Measurements from ENCODE around the gene CELSR1. TPM values are rescaled to one million over a fixed set of nuclear protein-coding genes. Genes with fewer than 3 reads are reported as not detected.
"Not testable (repeated sequence)": the region's sequence is repeated elsewhere in the genome, so short reads cannot be mapped to it uniquely, and the experiment has no call there.

CELSR1 gene
- polyA plus RNA-seq, 4 donors = 4.4 to 27.6 (median 24.8) TPM

DNA sequence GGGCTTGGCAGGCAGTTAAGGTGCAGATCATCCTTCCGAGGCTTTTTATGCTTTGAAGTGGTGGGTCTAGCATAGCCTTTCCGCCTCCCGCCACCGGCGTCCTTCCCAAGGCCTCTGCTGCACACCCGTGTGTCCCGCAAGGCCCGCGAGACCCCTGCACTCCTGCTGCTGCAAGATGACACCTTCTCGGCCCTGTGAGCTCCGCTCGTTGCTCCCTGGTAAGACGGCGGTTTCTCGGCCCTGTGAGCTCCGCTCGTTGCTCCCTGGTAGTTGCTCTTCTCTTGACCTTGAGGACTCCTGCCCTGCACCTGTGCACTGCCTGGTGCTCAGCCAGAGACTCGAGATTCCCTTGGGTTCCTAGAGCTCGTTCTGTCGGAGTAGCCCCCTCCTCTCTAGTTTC, 219.8 kb downstream of the CELSR1 start:
- DNase-seq (ENCODE audit: low read depth in 4 of 4, low spot score in 3 of 4) = no peak

DNA sequence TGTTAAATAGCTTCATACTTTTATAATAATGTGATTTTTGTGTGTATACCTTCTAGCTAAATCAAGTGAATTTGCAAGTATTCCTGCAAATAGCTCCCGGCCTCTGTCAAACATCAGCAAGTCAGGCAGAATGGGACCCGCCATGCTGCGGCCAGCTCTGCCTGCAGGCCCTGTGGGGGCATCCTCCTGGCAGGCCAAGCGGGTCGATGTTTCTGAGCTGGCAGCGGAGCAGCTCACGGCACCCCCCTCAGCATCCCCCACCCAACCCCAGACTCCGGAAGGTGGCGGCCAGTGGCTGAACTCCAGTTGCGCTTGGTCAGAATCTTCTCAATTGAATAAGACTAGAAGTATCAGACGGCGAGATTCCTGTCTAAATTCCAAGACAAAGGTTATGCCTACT, 221.4 kb downstream of the CELSR1 start:
- DNase-seq (ENCODE audit: low read depth in 4 of 4, low spot score in 3 of 4) = no peak

DNA sequence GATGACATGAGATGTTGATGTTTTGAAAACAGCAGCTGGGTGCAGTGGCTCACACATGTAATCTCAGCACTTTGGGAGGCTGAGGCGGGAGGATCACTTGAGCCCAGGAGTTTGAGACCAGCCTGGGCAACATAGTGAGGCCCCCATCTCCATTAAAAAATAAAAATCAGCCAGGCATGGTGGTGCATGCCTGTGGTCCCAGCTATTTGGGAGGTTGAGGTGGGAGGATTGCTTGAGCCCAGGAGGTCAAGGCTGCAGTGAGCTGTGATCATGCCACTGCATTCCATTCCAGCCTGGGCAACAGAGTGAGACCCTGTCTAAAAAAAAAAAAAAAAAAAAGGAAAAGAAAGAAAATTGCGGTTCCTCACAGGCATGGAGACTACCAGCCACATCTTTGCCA, 224.6 kb downstream of the CELSR1 start:
- DNase-seq (ENCODE audit: low read depth in 4 of 4, low spot score in 3 of 4) = not testable (repeated sequence)

DNA sequence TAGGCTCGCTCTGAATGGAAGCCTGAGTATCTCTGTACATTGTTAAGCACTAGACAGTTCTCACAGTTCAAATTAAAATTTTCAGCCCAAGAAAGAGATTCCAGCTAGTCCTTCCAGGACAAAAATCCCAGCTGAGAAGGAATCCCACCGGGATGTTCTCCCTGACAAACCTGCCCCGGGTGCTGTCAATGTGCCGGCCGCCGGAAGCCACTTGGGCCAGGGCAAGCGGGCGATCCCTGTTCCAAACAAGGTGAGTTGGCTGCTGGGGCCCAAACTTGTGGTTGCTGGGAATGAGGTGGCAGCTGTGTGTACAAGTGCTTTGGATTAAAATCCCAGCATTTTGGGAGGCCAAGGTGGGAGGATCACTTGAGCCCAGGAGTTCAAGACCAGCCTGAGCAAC, 225.4 kb downstream of the CELSR1 start:
- no peak for DNase-seq (ENCODE audit: low read depth in 4 of 4, low spot score in 3 of 4)

Other genes with a start within 250 kb of the CELSR1 start
- 10 to 100 TPM; 13.3 to 20.0 (median 15.6) TPM for gene GTSE1, start 240.8 kb downstream of the CELSR1 start, polyA plus RNA-seq (ENCODE audit: insufficient read length in 4 of 4)
- gene TRMU, start 201.9 kb downstream of the CELSR1 start, polyA plus RNA-seq (ENCODE audit: insufficient read length in 4 of 4) = 10 to 100 TPM; 30.3 to 64.4 (median 53.3) TPM
- gene GRAMD4, start 82.8 kb upstream of the CELSR1 start, polyA plus RNA-seq (ENCODE audit: insufficient read length in 4 of 4) = 10 to 100 TPM; 21.8 to 25.6 (median 23.5) TPM
- gene CERK, start 200.6 kb upstream of the CELSR1 start, polyA plus RNA-seq (ENCODE audit: insufficient read length in 4 of 4) = 10 to 100 TPM; 48.8 to 56.6 (median 50.2) TPM
- 10 to 100 TPM; 14.3 to 19.3 (median 15.7) TPM for gene TBC1D22A, start 225.0 kb upstream of the CELSR1 start, polyA plus RNA-seq (ENCODE audit: insufficient read length in 4 of 4)

Measured in left renal pelvis (tissue), 4 donors.